CD8-positive, alpha-beta memory T cell (primary cell): ENCODE data around the gene PACSIN2. TPM values are rescaled to one million over a fixed set of nuclear protein-coding genes. Genes with fewer than 3 reads are reported as not detected.

Experiments
- CTCF ChIA-PET: fragments of 350-600 bp; sonication (Branson Sonifier 250); formaldehyde crosslinking; loops from one replicate; lab custom pipeline; 2021; ENCODE audit warnings: antibody characterized with exemption; lab: Charles Lee
- POLR2A ChIA-PET: fragments of 350-600 bp; sonication (Branson Sonifier 250); formaldehyde crosslinking; loops from one replicate; lab custom pipeline; 2021; ENCODE audit warnings: antibody characterized with exemption; lab: Charles Lee
- DNase-seq, 5 donors: peaks; one replicate each; pipeline versions ENCODE4 v3.0.0 to v3.0.0-alpha.2; 2020 to 2022; ENCODE audit warnings: mixed read lengths in 1 of 5
- H3K27ac ChIP-seq: one replicate; pipeline ENCODE4 v1.7.0; 2013; ENCODE audit warnings: low read depth, mild to moderate bottlenecking, low read length, moderate library complexity
- H3K27me3 ChIP-seq: 2 replicates; pipeline ENCODE4 v1.7.0; 2013; ENCODE audit warnings: low read length, mild to moderate bottlenecking; ENCODE audit not compliant: insufficient read depth, poor library complexity, severe bottlenecking
- H3K36me3 ChIP-seq: 2 replicates; pipeline ENCODE4 v1.7.0; 2013; ENCODE audit warnings: mild to moderate bottlenecking, low read length, moderate library complexity; ENCODE audit not compliant: insufficient read depth
- H3K4me1 ChIP-seq: 2 replicates; pipeline ENCODE4 v1.7.0; 2013; ENCODE audit warnings: mild to moderate bottlenecking, low read length, moderate library complexity; ENCODE audit not compliant: insufficient read depth
- H3K4me3 ChIP-seq: 2 replicates; pipeline ENCODE4 v1.7.0; 2013; ENCODE audit warnings: mild to moderate bottlenecking, low read length
- H3K9me3 ChIP-seq: 2 replicates; pipeline ENCODE4 v1.7.0; 2013; ENCODE audit warnings: mild to moderate bottlenecking, low read length
- H3K27ac Mint-ChIP-seq, 8 donors: one replicate each; pipeline ENCODE4 v1.8.0; 2020 to 2021; ENCODE audit warnings: mixed read lengths in 8 of 8, mild to moderate bottlenecking in 6 of 8, inconsistent platforms in 3 of 8, moderate library complexity in 3 of 8
- H3K27me3 Mint-ChIP-seq, 2 donors: one replicate each; pipeline ENCODE4 v1.8.0; 2020 to 2021; ENCODE audit warnings: mixed read lengths in 2 of 2, mild to moderate bottlenecking in 1 of 2, moderate library complexity in 1 of 2
- H3K36me3 Mint-ChIP-seq, 3 donors: one replicate each; pipeline ENCODE4 v1.8.0; 2020 to 2021; ENCODE audit warnings: mixed read lengths in 3 of 3, inconsistent platforms in 1 of 3, mild to moderate bottlenecking in 1 of 3
- H3K4me1 Mint-ChIP-seq, 3 donors: one replicate each; pipeline ENCODE4 v1.8.0; 2020 to 2021; ENCODE audit warnings: mixed read lengths in 3 of 3, inconsistent platforms in 1 of 3, mild to moderate bottlenecking in 1 of 3
- H3K4me3 Mint-ChIP-seq, 7 donors: one replicate each; pipeline ENCODE4 v1.8.0; 2020 to 2021; ENCODE audit warnings: mixed read lengths in 7 of 7, mild to moderate bottlenecking in 6 of 7, moderate library complexity in 4 of 7, inconsistent platforms in 2 of 7
- H3K9me3 Mint-ChIP-seq, 5 donors: one replicate each; pipeline ENCODE4 v1.8.0; 2020 to 2022; ENCODE audit warnings: mixed read lengths in 5 of 5, mild to moderate bottlenecking in 3 of 5, moderate library complexity in 2 of 5, inconsistent platforms in 1 of 5
- polyA plus RNA-seq: library from polyadenylated mRNA; unstranded; fragments of 300-500 nt; fragmentation: Illumina TruSeq; gene quantifications from one replicate; pipeline ENCODE4 v1.2.3, GENCODE V29; 2021
- total RNA-seq, 2 experiments: library from RNA; stranded (reverse); gene quantifications; one replicate each; pipeline ENCODE4 v1.2.3, GENCODE V29; 2021

Gene PACSIN2
- total and polyA plus RNA-seq, 3 experiments from 2014 or later, result 26.3 to 36.5 (median 30.2) TPM

DNA sequence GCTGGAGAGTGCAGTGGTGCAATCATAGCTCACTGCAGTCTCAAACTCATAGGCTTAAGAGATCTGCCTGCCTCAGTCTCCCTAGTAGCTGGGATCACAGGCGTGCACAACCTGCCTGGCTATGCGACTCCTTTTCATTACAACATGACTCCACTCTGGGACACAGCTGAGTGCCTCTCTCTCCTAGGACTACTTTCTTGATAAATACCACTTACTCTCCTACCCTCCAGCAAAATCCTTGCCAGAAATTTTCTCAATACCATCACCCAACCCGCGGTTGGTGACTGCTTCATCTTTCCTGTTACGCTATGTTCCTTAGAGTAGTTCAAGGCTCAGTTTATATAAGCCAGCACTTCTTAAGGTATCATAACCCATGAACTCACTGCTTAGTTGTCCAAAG is 184.8 kb downstream of the PACSIN2 start:
- Histone ChIP-seq H3K27me3 (no peaks in the 10 kb centered on the region), H3K9me3 (no peaks in the 10 kb centered on the region), H3K4me3 (no peak overlapping the region), H3K36me3 (peaks cover 19% of the 10 kb centered on the region), H3K4me1 (peaks cover 9% of the 10 kb centered on the region), H3K27ac (no peak overlapping the region)
- CTCF ChIA-PET, result no interaction called here
- peaks cover 11 to 72% (median 18%) of the 10 kb centered on the region in 3 donors for H3K36me3 Mint-ChIP-seq
- no peaks in the 10 kb centered on the region for H3K9me3 Mint-ChIP-seq
- no peak overlapping the region for H3K27ac Mint-ChIP-seq
- peaks cover 21 to 22% (median 21%) of the 10 kb centered on the region in 3 donors for H3K4me1 Mint-ChIP-seq
- DNase-seq, result no peak
- POLR2A ChIA-PET, result no interaction called here
- H3K4me3 Mint-ChIP-seq, result peak overlapping the region in 1 of 7 donors; percentile 33
- H3K27me3 Mint-ChIP-seq, result no peaks in the 10 kb centered on the region

GRCh38 chr22:42829302-42829701 is 185.6 kb downstream of the PACSIN2 start:
- peaks cover 9% of the 10 kb centered on the region for H3K4me1 ChIP-seq
- no peak for DNase-seq
- Mint-ChIP-seq H3K27me3 (no peaks in the 10 kb centered on the region), H3K36me3 (peaks cover 8 to 68% (median 18%) of the 10 kb centered on the region in 3 donors), H3K27ac (peak overlapping the region in 4 of 8 donors; percentile 57 to 91 (median 80)), H3K4me3 (peak overlapping the region in 4 of 7 donors; percentile 27 to 58 (median 46)), H3K4me1 (peaks cover 21 to 22% (median 21%) of the 10 kb centered on the region in 3 donors), H3K9me3 (no peaks in the 10 kb centered on the region)
- H3K27ac ChIP-seq, result no peak overlapping the region
- ChIA-PET POLR2A (no interaction called here), CTCF (no interaction called here)
- peaks cover 12% of the 10 kb centered on the region for H3K36me3 ChIP-seq
- H3K27me3 ChIP-seq, result no peaks in the 10 kb centered on the region
- no peaks in the 10 kb centered on the region for H3K9me3 ChIP-seq
- H3K4me3 ChIP-seq, result no peak overlapping the region

DNA sequence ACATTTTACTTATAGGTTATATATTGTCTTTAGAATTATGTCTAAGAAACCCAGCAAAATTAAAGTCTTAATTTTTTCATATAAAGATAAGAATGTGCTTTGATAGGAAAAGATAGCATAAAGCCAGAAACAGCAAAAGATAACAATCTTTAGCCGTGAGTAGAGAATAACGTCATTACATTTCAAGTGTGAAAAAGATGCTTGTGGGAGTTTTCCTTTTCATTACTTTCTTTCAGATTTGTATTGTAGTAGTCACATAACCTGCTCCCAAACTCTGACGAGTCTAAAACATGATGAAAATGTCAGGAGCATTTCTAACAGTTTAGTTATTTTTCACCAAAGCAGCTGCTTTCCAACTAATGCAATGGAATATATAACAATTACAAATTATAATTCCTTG is 189.2 kb downstream of the PACSIN2 start:
- CTCF ChIA-PET, result no interaction called here
- peaks cover 21 to 22% (median 21%) of the 10 kb centered on the region in 3 donors for H3K4me1 Mint-ChIP-seq
- no peaks in the 10 kb centered on the region for H3K9me3 Mint-ChIP-seq
- Histone ChIP-seq H3K4me3 (no peak overlapping the region), H3K9me3 (no peaks in the 10 kb centered on the region), H3K27ac (no peak overlapping the region), H3K4me1 (peaks cover 9% of the 10 kb centered on the region), H3K27me3 (no peaks in the 10 kb centered on the region), H3K36me3 (peaks cover 10% of the 10 kb centered on the region)
- no peak for DNase-seq
- peaks cover 16 to 59% (median 27%) of the 10 kb centered on the region in 3 donors for H3K36me3 Mint-ChIP-seq
- POLR2A ChIA-PET, result no interaction called here
- no peak overlapping the region for H3K4me3 Mint-ChIP-seq
- no peaks in the 10 kb centered on the region for H3K27me3 Mint-ChIP-seq
- no peak overlapping the region for H3K27ac Mint-ChIP-seq

DNA sequence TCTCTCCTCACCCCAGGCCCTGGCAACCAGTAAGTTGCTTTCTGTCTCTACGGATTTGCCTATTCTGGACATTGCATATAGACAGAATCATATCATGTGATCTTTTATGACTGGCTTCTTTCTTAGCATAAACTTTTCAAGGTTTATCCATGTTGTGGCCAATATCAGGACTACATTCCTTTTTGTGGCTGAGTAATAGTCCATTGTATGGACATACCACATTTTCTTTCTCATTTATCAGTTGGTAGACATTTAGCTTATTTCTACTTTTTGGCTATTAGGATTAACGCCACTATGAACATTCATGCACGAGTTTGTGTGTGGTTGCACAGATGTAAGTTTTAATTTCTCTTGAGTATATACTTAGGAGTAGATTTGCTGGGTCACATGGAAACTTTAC is 193.6 kb downstream of the PACSIN2 start:
- Histone ChIP-seq H3K27me3 (no peaks in the 10 kb centered on the region), H3K27ac (no peak overlapping the region), H3K9me3 (no peaks in the 10 kb centered on the region), H3K36me3 (peaks cover 4% of the 10 kb centered on the region), H3K4me3 (no peak overlapping the region), H3K4me1 (no peaks in the 10 kb centered on the region)
- H3K36me3 Mint-ChIP-seq, result peaks cover 16 to 60% (median 27%) of the 10 kb centered on the region in 3 donors
- CTCF ChIA-PET, result no interaction called here
- DNase-seq, result no peak
- H3K4me3 Mint-ChIP-seq, result no peak overlapping the region
- no peak overlapping the region for H3K27ac Mint-ChIP-seq
- H3K27me3 Mint-ChIP-seq, result no peaks in the 10 kb centered on the region
- POLR2A ChIA-PET, result no interaction called here
- H3K4me1 Mint-ChIP-seq, result peaks cover 0 to 6% (median 1%) of the 10 kb centered on the region in 3 donors
- H3K9me3 Mint-ChIP-seq, result no peaks in the 10 kb centered on the region

DNA sequence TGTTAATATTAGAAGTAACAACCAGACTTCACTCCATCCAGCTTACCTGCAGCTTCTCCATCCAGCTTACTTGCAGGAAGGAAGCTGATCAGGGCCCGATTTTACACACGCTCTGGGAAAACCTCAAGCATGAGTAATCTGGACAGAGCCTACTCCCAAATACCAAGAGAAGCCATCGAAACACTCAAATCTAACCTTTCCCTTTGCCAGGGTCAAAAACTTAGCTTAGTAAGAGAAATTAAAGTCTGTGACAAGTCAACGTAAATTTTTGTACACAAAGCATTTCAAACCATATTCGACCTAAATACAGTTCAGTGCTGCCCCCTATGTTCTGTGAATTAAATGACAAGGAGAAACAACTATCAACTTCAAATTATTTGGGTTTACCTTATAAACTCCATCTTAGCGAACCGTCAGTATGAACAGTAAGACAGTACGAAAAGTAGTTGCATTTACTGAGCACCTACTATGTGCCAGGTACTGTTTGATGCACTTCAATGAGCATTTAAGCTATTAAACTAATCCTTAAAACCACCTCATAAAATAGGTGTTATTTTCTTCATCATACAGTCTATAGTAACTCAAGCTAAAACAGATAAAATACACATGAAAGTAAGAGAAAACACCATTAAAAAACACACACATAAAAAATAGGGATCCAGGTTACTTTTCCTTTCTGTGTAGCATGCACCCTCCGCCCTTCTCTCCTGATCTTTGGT is 194.7 kb downstream of the PACSIN2 start:
- Histone ChIP-seq H3K4me1 (no peaks in the 10 kb centered on the region), H3K9me3 (no peaks in the 10 kb centered on the region), H3K27ac (no peak overlapping the region), H3K36me3 (peaks cover 4% of the 10 kb centered on the region), H3K27me3 (no peaks in the 10 kb centered on the region), H3K4me3 (no peak overlapping the region)
- peak in 1 of 5 donors; percentile 23 for DNase-seq
- Mint-ChIP-seq H3K27ac (peak overlapping the region in 2 of 8 donors; percentile 35 to 44), H3K9me3 (no peaks in the 10 kb centered on the region), H3K27me3 (no peaks in the 10 kb centered on the region), H3K36me3 (peaks cover 16 to 65% (median 28%) of the 10 kb centered on the region in 3 donors), H3K4me1 (peaks cover 0 to 6% (median 1%) of the 10 kb centered on the region in 3 donors), H3K4me3 (no peak overlapping the region)
- POLR2A ChIA-PET, result no interaction called here
- CTCF ChIA-PET, result no interaction called here

Other genes with a start within 250 kb of the PACSIN2 start
- 10 to 100 TPM; 32.2 to 33.0 TPM for gene ARFGAP3, start 157.9 kb downstream of the PACSIN2 start, total RNA-seq
- gene ARFGAP3, start 157.9 kb downstream of the PACSIN2 start, polyA plus RNA-seq, result 50.0 TPM
- 1 to 10 TPM; 4.3 to 5.0 TPM for gene TTLL1, start 74.2 kb upstream of the PACSIN2 start, total RNA-seq
- 15.8 TPM for gene TTLL1, start 74.2 kb upstream of the PACSIN2 start, polyA plus RNA-seq
- 1 to 10 TPM; 4.0 to 4.1 TPM for gene BIK, start 95.6 kb upstream of the PACSIN2 start, total RNA-seq
- 7.2 TPM for gene BIK, start 95.6 kb upstream of the PACSIN2 start, polyA plus RNA-seq
- 10 to 100 TPM; 28.4 to 29.3 TPM for gene MCAT, start 128.2 kb upstream of the PACSIN2 start, total RNA-seq
- 9.7 TPM for gene MCAT, start 128.2 kb upstream of the PACSIN2 start, polyA plus RNA-seq
- 100 to 1,000 TPM; 101 to 105 TPM for gene TSPO, start 136.4 kb upstream of the PACSIN2 start, total RNA-seq
- 328 TPM for gene TSPO, start 136.4 kb upstream of the PACSIN2 start, polyA plus RNA-seq
- 100 to 1,000 TPM; 104 to 112 TPM for gene TTLL12, start 172.0 kb upstream of the PACSIN2 start, total RNA-seq
- 30.1 TPM for gene TTLL12, start 172.0 kb upstream of the PACSIN2 start, polyA plus RNA-seq